ENCODE results near the gene FLT1. TPM values are rescaled to one million over a fixed set of nuclear protein-coding genes. Genes with fewer than 3 reads are reported as not detected.

FLT1 gene
- polyA plus RNA-seq, 2 donors = 1.2 to 2.1 TPM

DNA sequence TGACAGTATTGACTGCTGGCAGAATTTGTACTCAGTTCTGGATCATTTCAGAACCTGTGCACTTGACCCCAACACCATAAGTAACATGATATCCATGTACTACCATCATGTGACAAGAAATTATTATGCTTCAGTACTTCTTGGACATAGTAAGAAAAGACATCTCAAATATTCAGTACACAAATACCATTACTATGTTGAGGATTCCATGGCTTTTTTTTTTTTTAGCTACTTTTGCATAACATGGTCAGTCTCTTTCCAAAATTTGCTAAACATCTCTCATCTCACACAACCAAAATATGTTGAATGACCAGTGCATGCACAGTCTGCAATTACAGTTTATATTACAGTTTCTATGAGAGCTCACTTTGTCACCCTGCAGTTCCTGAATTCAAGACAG lies 85.3 kb downstream of the FLT1 start:
- Histone ChIP-seq H3K4me3 (ENCODE audit: low read depth in 1 of 2, low read length in 2 of 2) (no peak overlapping the region), H3K36me3 (ENCODE audit: control insufficient read depth in 2 of 2, insufficient read depth in 2 of 2, low read length in 1 of 2) (no peaks in the 10 kb centered on the region), H3K9me3 (ENCODE audit: control insufficient read depth in 2 of 2, insufficient read depth in 1 of 2, low read depth in 1 of 2, low read length in 1 of 2) (no peaks in the 10 kb centered on the region), H3K27me3 (ENCODE audit: control insufficient read depth in 1 of 2, insufficient read depth in 2 of 2, low read length in 2 of 2) (peaks cover 0 to 8% of the 10 kb centered on the region in 2 donors), H3K4me1 (ENCODE audit: control insufficient read depth in 2 of 2, insufficient read depth in 2 of 2, low read length in 1 of 2) (no peaks in the 10 kb centered on the region), H3K27ac (ENCODE audit: low read depth in 2 of 2, low read length in 1 of 2) (no peak overlapping the region)

DNA sequence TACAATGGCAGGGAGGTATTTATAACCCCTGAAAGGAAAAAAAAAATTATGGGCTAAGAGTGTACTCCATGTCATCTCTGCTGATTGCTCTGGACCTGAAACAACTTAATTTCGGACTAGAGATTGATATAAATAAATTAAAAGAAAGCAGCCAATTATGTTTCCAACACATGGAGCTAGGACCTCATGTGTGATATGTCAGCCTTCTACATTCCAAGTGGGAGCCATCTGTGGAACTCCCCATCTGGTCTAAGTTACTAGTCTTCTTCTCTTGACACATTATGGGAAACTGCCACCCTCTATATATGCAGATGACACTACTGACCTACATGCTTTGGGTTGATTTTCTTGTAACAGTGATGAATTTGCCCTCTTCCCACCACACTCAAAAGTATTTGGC lies 86.1 kb downstream of the FLT1 start:
- H3K36me3 ChIP-seq (ENCODE audit: control insufficient read depth in 2 of 2, insufficient read depth in 2 of 2, low read length in 1 of 2) = no peaks in the 10 kb centered on the region
- no peaks in the 10 kb centered on the region for H3K9me3 ChIP-seq (ENCODE audit: control insufficient read depth in 2 of 2, insufficient read depth in 1 of 2, low read depth in 1 of 2, low read length in 1 of 2)
- no peak overlapping the region for H3K4me3 ChIP-seq (ENCODE audit: low read depth in 1 of 2, low read length in 2 of 2)
- 68 to 71% methylated on average over 1 of the region's 1 CpG for WGBS, 2 donors
- H3K27ac ChIP-seq (ENCODE audit: low read depth in 2 of 2, low read length in 1 of 2) = no peak overlapping the region
- no peaks in the 10 kb centered on the region for H3K4me1 ChIP-seq (ENCODE audit: control insufficient read depth in 2 of 2, insufficient read depth in 2 of 2, low read length in 1 of 2)
- H3K27me3 ChIP-seq (ENCODE audit: control insufficient read depth in 1 of 2, insufficient read depth in 2 of 2, low read length in 2 of 2) = peaks cover 0 to 8% of the 10 kb centered on the region in 2 donors

DNA sequence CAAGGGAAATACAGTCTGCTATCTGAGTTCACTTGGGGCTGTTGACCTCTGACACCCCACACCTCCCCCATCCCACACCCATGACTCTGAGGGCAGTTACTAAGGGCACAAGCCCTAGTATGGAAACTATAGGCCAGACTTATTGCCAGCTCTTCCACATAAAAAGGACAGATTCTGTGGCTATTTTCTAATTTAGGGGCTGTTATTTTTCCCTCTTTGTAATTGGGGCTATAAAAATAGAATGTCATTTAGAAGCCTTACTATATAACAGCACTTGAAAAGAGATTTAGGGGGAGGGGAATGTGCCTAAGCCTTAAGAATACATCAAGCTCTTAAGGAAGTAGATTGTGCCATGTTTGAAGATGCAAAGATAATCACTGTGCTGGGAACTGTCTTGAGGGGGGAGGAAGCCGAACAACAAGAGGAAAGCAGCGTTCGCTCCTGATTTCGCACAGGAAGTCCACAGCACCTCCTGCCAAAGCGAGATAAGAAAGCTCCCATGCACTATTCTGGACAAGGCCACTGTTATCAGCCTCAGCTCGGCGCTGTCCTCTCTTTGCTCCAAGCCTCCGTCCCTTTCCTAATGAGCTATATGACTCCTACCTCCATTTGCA lies 86.6 kb downstream of the FLT1 start:
- Histone ChIP-seq H3K36me3 (ENCODE audit: control insufficient read depth in 2 of 2, insufficient read depth in 2 of 2, low read length in 1 of 2) (no peaks in the 10 kb centered on the region), H3K4me1 (ENCODE audit: control insufficient read depth in 2 of 2, insufficient read depth in 2 of 2, low read length in 1 of 2) (no peaks in the 10 kb centered on the region), H3K4me3 (ENCODE audit: low read depth in 1 of 2, low read length in 2 of 2) (no peak overlapping the region), H3K27ac (ENCODE audit: low read depth in 2 of 2, low read length in 1 of 2) (no peak overlapping the region), H3K27me3 (ENCODE audit: control insufficient read depth in 1 of 2, insufficient read depth in 2 of 2, low read length in 2 of 2) (peaks cover 0 to 8% of the 10 kb centered on the region in 2 donors), H3K9me3 (ENCODE audit: control insufficient read depth in 2 of 2, insufficient read depth in 1 of 2, low read depth in 1 of 2, low read length in 1 of 2) (no peaks in the 10 kb centered on the region)
- WGBS, 2 donors = 19 to 31% methylated on average over 8 of the region's 8 CpGs

DNA sequence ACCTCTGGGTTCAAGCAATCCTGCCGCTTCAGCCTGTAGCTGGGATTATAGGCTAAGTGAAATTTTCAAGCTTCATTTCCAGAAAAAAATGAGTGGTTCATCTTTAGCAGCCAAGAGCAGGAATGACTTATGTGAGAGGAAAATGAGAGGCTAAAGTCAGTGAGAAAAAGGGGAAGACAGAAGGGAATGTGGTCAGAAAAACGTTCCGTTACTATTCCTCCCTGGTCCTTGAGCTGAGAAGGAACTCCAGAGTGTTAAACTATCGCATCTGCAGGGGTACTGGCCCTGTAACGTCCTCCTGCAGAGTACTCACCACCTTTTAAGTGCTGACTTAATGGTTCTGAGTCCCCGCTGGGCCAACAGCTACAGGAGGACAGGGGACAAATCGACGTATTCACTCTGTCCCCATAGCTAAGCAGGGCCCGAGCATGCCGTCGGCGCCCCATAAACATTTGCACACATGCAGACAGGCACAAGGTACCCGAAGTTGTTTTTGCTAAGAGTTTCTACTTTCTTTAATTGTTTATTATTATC lies 88.1 kb downstream of the FLT1 start:
- no peak overlapping the region for H3K4me3 ChIP-seq (ENCODE audit: low read depth in 1 of 2, low read length in 2 of 2)
- no peaks in the 10 kb centered on the region for H3K36me3 ChIP-seq (ENCODE audit: control insufficient read depth in 2 of 2, insufficient read depth in 2 of 2, low read length in 1 of 2)
- no peaks in the 10 kb centered on the region for H3K4me1 ChIP-seq (ENCODE audit: control insufficient read depth in 2 of 2, insufficient read depth in 2 of 2, low read length in 1 of 2)
- H3K27me3 ChIP-seq (ENCODE audit: control insufficient read depth in 1 of 2, insufficient read depth in 2 of 2, low read length in 2 of 2) = peaks cover 0 to 8% of the 10 kb centered on the region in 2 donors
- no peaks in the 10 kb centered on the region for H3K9me3 ChIP-seq (ENCODE audit: control insufficient read depth in 2 of 2, insufficient read depth in 1 of 2, low read depth in 1 of 2, low read length in 1 of 2)
- 80 to 84% methylated on average over 13 of the region's 13 CpGs for WGBS, 2 donors
- H3K27ac ChIP-seq (ENCODE audit: low read depth in 2 of 2, low read length in 1 of 2) = no peak overlapping the region

DNA sequence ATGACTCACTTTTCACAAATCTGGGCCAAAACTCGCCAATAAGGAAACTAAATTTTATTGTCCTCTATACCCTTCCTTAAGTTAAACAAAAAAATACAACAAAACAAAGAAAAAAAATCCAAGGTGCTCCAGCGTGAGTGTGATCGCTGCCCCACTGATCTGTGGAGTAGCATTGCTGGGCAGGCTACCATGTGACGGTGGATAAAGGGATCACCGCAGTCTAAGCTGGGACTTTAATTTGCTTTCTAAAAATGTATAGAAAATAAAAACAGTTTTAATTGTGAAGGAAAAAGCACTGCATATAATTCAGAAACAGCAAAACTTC lies 92.9 kb downstream of the FLT1 start:
- Histone ChIP-seq H3K4me1 (ENCODE audit: control insufficient read depth in 2 of 2, insufficient read depth in 2 of 2, low read length in 1 of 2) (no peaks in the 10 kb centered on the region), H3K9me3 (ENCODE audit: control insufficient read depth in 2 of 2, insufficient read depth in 1 of 2, low read depth in 1 of 2, low read length in 1 of 2) (no peaks in the 10 kb centered on the region), H3K27ac (ENCODE audit: low read depth in 2 of 2, low read length in 1 of 2) (no peak overlapping the region), H3K36me3 (ENCODE audit: control insufficient read depth in 2 of 2, insufficient read depth in 2 of 2, low read length in 1 of 2) (no peaks in the 10 kb centered on the region), H3K4me3 (ENCODE audit: low read depth in 1 of 2, low read length in 2 of 2) (no peak overlapping the region), H3K27me3 (ENCODE audit: control insufficient read depth in 1 of 2, insufficient read depth in 2 of 2, low read length in 2 of 2) (peaks cover 0 to 4% of the 10 kb centered on the region in 2 donors)
- 74 to 75% methylated on average over 5 of the region's 5 CpGs for WGBS, 2 donors

DNA sequence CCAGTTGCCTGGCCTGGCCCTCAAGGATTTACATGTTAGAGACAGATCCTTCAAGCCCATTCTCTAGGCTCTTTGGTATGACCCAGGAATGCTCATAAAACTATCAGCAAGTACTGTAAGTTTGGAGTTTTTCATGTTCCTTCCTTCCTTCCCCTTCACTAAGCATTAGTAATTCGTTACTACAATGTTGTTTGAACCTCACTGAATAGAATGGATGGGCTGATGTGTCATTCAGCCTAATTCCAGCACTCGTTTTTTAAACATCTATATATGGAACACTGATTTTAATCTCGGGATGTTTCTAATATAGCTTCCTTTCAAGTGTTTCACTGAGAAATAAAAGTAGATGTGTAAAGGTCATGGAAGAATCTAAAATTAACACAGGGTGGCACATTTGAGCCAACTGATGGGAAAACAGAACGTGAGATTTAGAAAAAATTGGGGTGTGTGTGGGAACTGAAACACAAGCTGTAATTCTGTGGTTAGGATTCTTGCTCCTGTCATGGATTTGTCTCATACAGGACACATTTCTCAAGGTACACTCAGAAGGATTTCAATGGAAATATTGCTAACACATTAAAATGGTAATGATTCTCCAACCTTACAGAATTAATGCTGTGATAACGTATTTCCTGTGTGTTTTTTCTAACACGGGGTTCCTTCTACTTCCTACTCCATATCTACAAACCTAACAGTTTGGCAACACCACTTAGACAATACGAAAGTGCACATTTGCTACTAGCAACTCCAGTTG lies 93.4 kb downstream of the FLT1 start:
- no peak overlapping the region for H3K27ac ChIP-seq (ENCODE audit: low read depth in 2 of 2, low read length in 1 of 2)
- no peak overlapping the region for H3K4me3 ChIP-seq (ENCODE audit: low read depth in 1 of 2, low read length in 2 of 2)
- H3K27me3 ChIP-seq (ENCODE audit: control insufficient read depth in 1 of 2, insufficient read depth in 2 of 2, low read length in 2 of 2) = no peaks in the 10 kb centered on the region
- WGBS, 2 donors = 43 to 45% methylated on average over 7 of the region's 7 CpGs
- no peaks in the 10 kb centered on the region for H3K4me1 ChIP-seq (ENCODE audit: control insufficient read depth in 2 of 2, insufficient read depth in 2 of 2, low read length in 1 of 2)
- no peaks in the 10 kb centered on the region for H3K36me3 ChIP-seq (ENCODE audit: control insufficient read depth in 2 of 2, insufficient read depth in 2 of 2, low read length in 1 of 2)
- no peaks in the 10 kb centered on the region for H3K9me3 ChIP-seq (ENCODE audit: control insufficient read depth in 2 of 2, insufficient read depth in 1 of 2, low read depth in 1 of 2, low read length in 1 of 2)

DNA sequence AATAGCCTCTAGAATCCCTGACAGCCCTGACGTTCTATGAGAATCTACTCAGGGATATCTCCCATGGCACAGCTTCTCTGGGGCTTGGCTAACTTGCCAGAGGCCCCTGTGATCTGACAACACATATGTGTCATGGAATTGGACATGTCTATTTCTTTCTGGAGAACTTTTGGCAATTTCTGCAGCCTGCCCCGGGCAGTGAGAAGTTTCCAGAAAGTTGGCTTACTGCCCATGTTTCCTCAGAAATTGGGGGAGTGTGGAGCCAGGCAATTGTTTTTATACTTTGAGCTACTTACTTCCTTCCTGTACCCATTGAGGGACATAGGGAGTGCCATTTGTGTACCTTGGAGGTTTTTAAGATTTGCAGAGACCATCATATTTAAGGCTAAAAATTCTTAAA lies 98.9 kb downstream of the FLT1 start:
- 32 to 47% methylated on average over 2 of the region's 2 CpGs for WGBS, 2 donors
- H3K36me3 ChIP-seq (ENCODE audit: control insufficient read depth in 2 of 2, insufficient read depth in 2 of 2, low read length in 1 of 2) = no peaks in the 10 kb centered on the region
- no peaks in the 10 kb centered on the region for H3K9me3 ChIP-seq (ENCODE audit: control insufficient read depth in 2 of 2, insufficient read depth in 1 of 2, low read depth in 1 of 2, low read length in 1 of 2)
- H3K4me1 ChIP-seq (ENCODE audit: control insufficient read depth in 2 of 2, insufficient read depth in 2 of 2, low read length in 1 of 2) = no peaks in the 10 kb centered on the region
- H3K27me3 ChIP-seq (ENCODE audit: control insufficient read depth in 1 of 2, insufficient read depth in 2 of 2, low read length in 2 of 2) = no peaks in the 10 kb centered on the region
- no peak overlapping the region for H3K4me3 ChIP-seq (ENCODE audit: low read depth in 1 of 2, low read length in 2 of 2)
- no peak overlapping the region for H3K27ac ChIP-seq (ENCODE audit: low read depth in 2 of 2, low read length in 1 of 2)

DNA sequence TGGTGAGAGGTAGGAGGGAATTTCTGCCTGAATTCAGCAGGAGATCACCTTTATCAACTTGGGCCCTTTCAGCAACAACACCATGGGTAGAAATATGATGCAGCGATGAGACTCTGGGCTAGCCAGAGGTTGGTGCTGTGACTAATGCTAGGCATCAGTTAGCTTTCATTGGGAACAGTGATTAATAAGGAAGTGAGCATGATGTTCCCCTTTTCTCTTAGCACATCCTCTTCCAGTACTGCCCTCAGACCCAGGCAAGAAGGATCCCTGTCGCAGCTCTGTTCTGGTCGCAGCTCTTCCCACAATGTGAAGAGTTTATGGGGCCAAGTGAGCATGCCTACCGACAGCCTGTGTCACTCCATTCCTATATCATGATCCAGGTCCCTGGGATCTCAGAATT lies 100.5 kb downstream of the FLT1 start:
- 83 to 84% methylated on average over 4 of the region's 4 CpGs for WGBS, 2 donors
- H3K27ac ChIP-seq (ENCODE audit: low read depth in 2 of 2, low read length in 1 of 2) = no peak overlapping the region

DNA sequence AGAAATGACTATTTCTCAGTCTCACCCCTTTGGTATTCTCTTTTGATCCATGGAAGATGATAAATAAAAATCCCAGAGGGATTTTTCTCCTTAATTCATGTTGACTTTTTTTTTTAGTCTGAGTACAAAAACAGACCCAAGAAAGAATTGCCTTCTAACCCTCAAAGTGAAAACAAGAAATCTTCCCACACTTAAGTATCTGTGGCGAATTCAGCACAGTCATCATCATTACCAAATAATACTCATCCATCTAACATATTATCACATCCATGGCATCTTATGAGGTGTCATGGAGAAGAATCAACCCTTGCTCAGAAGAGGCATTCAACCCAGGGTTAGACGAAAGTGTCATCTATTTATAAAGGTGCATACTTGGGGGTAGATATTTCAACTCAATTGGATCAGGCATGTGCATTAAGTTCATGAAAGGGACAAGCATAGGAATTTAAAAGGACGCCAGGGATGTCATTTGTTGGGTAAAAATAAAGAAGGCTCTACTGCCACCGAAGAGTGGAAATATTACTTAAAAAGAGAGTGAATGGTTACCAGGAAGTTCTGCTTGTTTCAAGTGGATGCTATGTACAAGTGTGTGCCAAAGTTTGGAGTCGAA lies 101.9 kb downstream of the FLT1 start:
- no peaks in the 10 kb centered on the region for H3K36me3 ChIP-seq (ENCODE audit: control insufficient read depth in 2 of 2, insufficient read depth in 2 of 2, low read length in 1 of 2)
- WGBS, 2 donors = 80 to 83% methylated on average over 5 of the region's 5 CpGs
- H3K27ac ChIP-seq (ENCODE audit: low read depth in 2 of 2, low read length in 1 of 2) = no peak overlapping the region

More for the DNA sequence above, 100.5 kb downstream of the FLT1 start:
- Histone ChIP-seq H3K4me3 (ENCODE audit: low read depth in 1 of 2, low read length in 2 of 2) (no peak overlapping the region), H3K36me3 (ENCODE audit: control insufficient read depth in 2 of 2, insufficient read depth in 2 of 2, low read length in 1 of 2) (no peaks in the 10 kb centered on the region), H3K4me1 (ENCODE audit: control insufficient read depth in 2 of 2, insufficient read depth in 2 of 2, low read length in 1 of 2) (no peaks in the 10 kb centered on the region), H3K9me3 (ENCODE audit: control insufficient read depth in 2 of 2, insufficient read depth in 1 of 2, low read depth in 1 of 2, low read length in 1 of 2) (no peaks in the 10 kb centered on the region), H3K27me3 (ENCODE audit: control insufficient read depth in 1 of 2, insufficient read depth in 2 of 2, low read length in 2 of 2) (no peaks in the 10 kb centered on the region)

More for the DNA sequence above, 101.9 kb downstream of the FLT1 start:
- no peaks in the 10 kb centered on the region for H3K9me3 ChIP-seq (ENCODE audit: control insufficient read depth in 2 of 2, insufficient read depth in 1 of 2, low read depth in 1 of 2, low read length in 1 of 2)
- no peak overlapping the region for H3K4me3 ChIP-seq (ENCODE audit: low read depth in 1 of 2, low read length in 2 of 2)
- no peaks in the 10 kb centered on the region for H3K27me3 ChIP-seq (ENCODE audit: control insufficient read depth in 1 of 2, insufficient read depth in 2 of 2, low read length in 2 of 2)
- H3K4me1 ChIP-seq (ENCODE audit: control insufficient read depth in 2 of 2, insufficient read depth in 2 of 2, low read length in 1 of 2) = no peaks in the 10 kb centered on the region
